HepG2 (cell line): Measurements from ENCODE around the gene BPIFA2. TPM values are rescaled to one million over a fixed set of nuclear protein-coding genes. Genes with fewer than 3 reads are reported as not detected.
"Not testable (repeated sequence)": the region's sequence is repeated elsewhere in the genome, so short reads cannot be mapped to it uniquely, and the experiment has no call there.

Source experiments
- ATAC-seq: fragments of 200-7000 bp; cut with Tn5 transposase; 3 replicates; pipeline ENCODE4 v1.9.1; 2020; ENCODE audit warnings: mild to moderate bottlenecking, moderate library complexity
- BruUV-seq: library from RNA; stranded (reverse); fragments of 400-500 nt; replicated peaks from 2 replicates; lab custom pipeline; 2021; lab: Mats Ljungman, UMichigan
- CTCF ChIA-PET: fragments of 300-600 bp; formaldehyde crosslinking; extraction: SDS; loops from one replicate; lab custom pipeline; 2021; ENCODE audit warnings: low total read pairs, inconsistent platforms, low intra/inter-chr PET ratio; lab: Yijun Ruan, JAX
- POLR2A ChIA-PET: fragments of 350-600 bp; sonication (Branson Sonifier 250); formaldehyde crosslinking; loops from one replicate; lab custom pipeline; 2020; ENCODE audit warnings: antibody characterized with exemption, inconsistent platforms; lab: Yijun Ruan, JAX
- DNase-seq: peaks from one replicate; pipeline ENCODE4 v3.0.0-alpha.2; 2015; ENCODE audit warnings: low spot score
- FAIRE-seq: peaks from 3 replicates; lab custom pipeline; 2011; peaks lifted over from hg19 to GRCh38; lab: Jason Lieb, UNC
- H2AFZ ChIP-seq: one replicate; pipeline ENCODE4 v1.6.1; 2011; ENCODE audit warnings: low read length, inconsistent platforms
- H3K27ac ChIP-seq: fragments of 300-600 bp; 3 replicates; pipeline ENCODE4 v1.8.0; 2011; ENCODE audit warnings: mixed run types, mild to moderate bottlenecking, mixed read lengths, low read length, inconsistent platforms; ENCODE audit not compliant: insufficient read depth; ENCODE audit errors: extremely low read length
- H3K27me3 ChIP-seq, 2 experiments: fragments of 200-600 bp in 1 of 2; 2 replicates in 1 of 2; 3 replicates in 1 of 2; pipeline versions ENCODE4 v1.6.0 to v1.8.0; 2011; ENCODE audit warnings: low read length in 2 of 2, mild to moderate bottlenecking in 2 of 2, moderate library complexity in 2 of 2, inconsistent platforms in 1 of 2; ENCODE audit not compliant: insufficient read depth in 2 of 2, control insufficient read depth in 1 of 2
- H3K36me3 ChIP-seq, 2 experiments: fragments of 200-600 bp in 1 of 2; replicated peaks in 1 of 2; 2 replicates in 1 of 2; 3 replicates in 1 of 2; pipeline versions ENCODE4 v1.5.1 to v1.8.0; 2011; ENCODE audit warnings: low read length in 2 of 2, inconsistent platforms in 1 of 2; ENCODE audit not compliant: insufficient read depth in 2 of 2, control insufficient read depth in 1 of 2
- H3K4me1 ChIP-seq: 2 replicates; pipeline ENCODE4 v1.5.1; 2012; ENCODE audit warnings: low read length, inconsistent platforms; ENCODE audit not compliant: insufficient read depth
- H3K4me2 ChIP-seq: 2 replicates; pipeline ENCODE4 v1.6.0; 2011; ENCODE audit warnings: low read depth, low read length, inconsistent platforms
- H3K4me3 ChIP-seq, 3 experiments: fragments of 200-600 bp in 1 of 3; sonication (generic), shearing (Covaris generic) in 1 of 3; replicated peaks in 1 of 3; 2 replicates each; pipeline ENCODE4 v1.5.1; 2011 to 2016; ENCODE audit warnings: low read length in 3 of 3, inconsistent platforms in 2 of 3, low read depth in 2 of 3, mild to moderate bottlenecking in 2 of 3, control low read depth in 1 of 3, mixed read lengths in 1 of 3; ENCODE audit not compliant: insufficient read depth in 1 of 3
- H3K79me2 ChIP-seq: one replicate; pipeline ENCODE4 v1.6.1; 2011; ENCODE audit warnings: low read length, inconsistent platforms; ENCODE audit not compliant: insufficient read depth
- H3K9ac ChIP-seq: 2 replicates; pipeline ENCODE4 v1.6.0; 2011; ENCODE audit warnings: mild to moderate bottlenecking, low read depth, low read length, inconsistent platforms; ENCODE audit not compliant: insufficient read depth
- H3K9me3 ChIP-seq: 2 replicates; pipeline ENCODE4 v1.5.1; 2012; ENCODE audit warnings: mild to moderate bottlenecking, low read length
- H4K20me1 ChIP-seq: 2 replicates; pipeline ENCODE4 v1.6.0; 2011; ENCODE audit warnings: inconsistent platforms, mild to moderate bottlenecking, low read length, moderate library complexity; ENCODE audit not compliant: insufficient read depth
- AFF4 ChIP-seq: sonication (generic); formaldehyde crosslinking; IDR thresholded peaks from 2 replicates; pipeline ENCODE4 v1.4.0; 2020; ENCODE audit warnings: missing genetic modification reagents
- DDIT3 ChIP-seq: sonication (generic); formaldehyde crosslinking; IDR thresholded peaks from 2 replicates; pipeline ENCODE4 v1.4.0; 2020; ENCODE audit warnings: mild to moderate bottlenecking, missing genetic modification reagents
- GABPA ChIP-seq, 2 experiments: IDR thresholded peaks; 2 replicates each; pipeline ENCODE4 v1.6.1; 2011 to 2016; ENCODE audit warnings: low read depth in 2 of 2, low read length in 1 of 2, missing biosample characterization in 1 of 2, missing genetic modification characterization in 1 of 2
- NFYC ChIP-seq: IDR thresholded peaks from 2 replicates; pipeline ENCODE4 v1.6.1; 2016; ENCODE audit warnings: missing genetic modification reagents, missing compliant biosample characterization
- RFX1 ChIP-seq: fragments of 450-650 bp; IDR thresholded peaks from 2 replicates; pipeline ENCODE4 v1.6.1; 2017
- SETDB1 ChIP-seq: sonication (generic); formaldehyde crosslinking; IDR thresholded peaks from 2 replicates; pipeline ENCODE4 v1.5.1; 2020; ENCODE audit warnings: missing genetic modification reagents, mild to moderate bottlenecking, borderline replicate concordance
- ZNF143 ChIP-seq: sonication (generic); formaldehyde crosslinking; IDR thresholded peaks from 2 replicates; pipeline ENCODE4 v1.4.0; 2020; ENCODE audit warnings: missing genetic modification reagents
- ZNF333 ChIP-seq: sonication (generic); formaldehyde crosslinking; IDR thresholded peaks from 2 replicates; pipeline ENCODE4 v1.4.0; 2020; ENCODE audit warnings: mild to moderate bottlenecking, missing genetic modification reagents, borderline replicate concordance
- ZNF790 ChIP-seq: sonication (generic); formaldehyde crosslinking; IDR thresholded peaks from 2 replicates; pipeline ENCODE4 v1.8.0; 2022; ENCODE audit warnings: missing genetic modification reagents, mild to moderate bottlenecking, borderline replicate concordance
- ZSCAN30 ChIP-seq: sonication (generic); formaldehyde crosslinking; IDR thresholded peaks from 2 replicates; pipeline ENCODE4 v1.5.0; 2020; ENCODE audit warnings: mild to moderate bottlenecking, missing genetic modification reagents
- WGBS: methylation state at CpG from one replicate; pipeline ENCODE4 v1.1.6; 2017; ENCODE audit warnings: low lambda C conversion rate; 5-methylcytosine and 5-hydroxymethylcytosine counted together
- in situ Hi-C: cut with HindIII; loops from 2 replicates; pipeline ENCODE4 v1.10.0; 2017; ENCODE audit warnings: low pct_unique_long_range_greater_than_20kb; ENCODE audit not compliant: extremely low pct_ligation_motif_present
- intact Hi-C: fragments of 100-400 bp; cut with micrococcal nuclease; formaldehyde crosslinking; loops from one replicate; pipeline ENCODE4 v1.10.0; 2022; ENCODE audit not compliant: unreplicated experiment
- polyA plus RNA-seq, 8 experiments: library from polyadenylated mRNA; depleted of rRNA in 3 of 8; stranded (reverse) in 7 of 8; unstranded in 1 of 8; fragments of >200 nt; fragmentation: Illumina TruSeq in 4 of 8; extraction: Trizol in 4 of 8; gene quantifications; 2 replicates each; pipeline versions ENCODE4 v1.2.1 to v1.2.3, GENCODE V29; 2011 to 2016; ENCODE audit warnings: low read depth in 4 of 8, missing spikeins in 1 of 8, mixed read lengths in 1 of 8; ENCODE audit not compliant: insufficient read depth in 1 of 8
- total RNA-seq, 5 experiments: library from RNA; depleted of rRNA; stranded (reverse); fragments of >200 nt; fragmentation: Illumina TruSeq; extraction: Trizol; gene quantifications; 2 replicates each; pipeline ENCODE4 v1.2.3, GENCODE V29; 2016; ENCODE audit warnings: low read depth in 1 of 5

BPIFA2 gene
- total and polyA plus RNA-seq, 2 of the 13 experiments (the other 11 are each of a cell fraction or from before 2014, with no cell fraction given) = not detected

DNA sequence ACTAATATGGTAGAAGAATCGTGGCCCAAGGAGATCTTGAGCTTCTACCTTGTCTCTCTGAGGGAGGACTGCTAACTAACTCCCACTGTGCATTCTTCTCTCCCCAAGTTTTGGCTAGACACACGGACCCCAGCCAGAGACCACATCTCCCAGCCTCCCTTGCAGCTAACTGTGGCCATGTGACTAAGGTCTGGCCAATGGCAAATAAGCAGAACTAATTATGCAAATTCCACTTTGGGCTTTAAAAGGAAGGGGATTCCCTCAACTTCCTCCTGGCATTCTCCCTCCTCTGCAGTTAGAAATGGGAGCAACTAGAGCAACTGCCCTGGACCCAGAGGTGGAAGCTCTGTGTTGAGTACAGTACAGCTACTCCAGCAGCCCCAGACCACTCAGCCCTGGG lies 15.4 kb downstream of the BPIFA2 start:
- no peak for ATAC-seq
- CTCF ChIA-PET = no interaction called here

GRCh38 chr20:33185031-33185590 lies 17.2 kb downstream of the BPIFA2 start:
- H3K27ac ChIP-seq, H3K9me3 ChIP-seq, H3K79me2 ChIP-seq, H3K4me3 ChIP-seq, FAIRE-seq, H3K9ac ChIP-seq, BruUV-seq, DNase-seq, CTCF ChIA-PET, H4K20me1 ChIP-seq, H3K4me1 ChIP-seq, H3K4me2 ChIP-seq, in situ Hi-C loops, POLR2A ChIA-PET, ATAC-seq, H3K36me3 ChIP-seq, intact Hi-C loops, H2AFZ ChIP-seq: not testable (repeated sequence)
- 74% methylated on average over 26 of the region's 40 CpGs for WGBS
- H3K27me3 ChIP-seq = peaks cover 4 to 16% of the 10 kb centered on the region in 2 experiments; a peak in 3 of 5 replicates

More for the DNA sequence above, 15.4 kb downstream of the BPIFA2 start:
- Histone ChIP-seq H3K4me1 (peaks cover 8% of the 10 kb centered on the region), H3K27me3 (peaks cover 4 to 17% of the 10 kb centered on the region in 2 experiments; a peak in 2 of 5 replicates), H3K79me2 (no peaks in the 10 kb centered on the region), H3K4me2 (no peak overlapping the region), H3K36me3 (no peaks in the 10 kb centered on the region), H3K9ac (no peak overlapping the region), H3K9me3 (no peaks in the 10 kb centered on the region), H3K4me3 (no peak overlapping the region), H2AFZ (no peak overlapping the region), H4K20me1 (no peaks in the 10 kb centered on the region), H3K27ac (no peak overlapping the region)
- intact Hi-C loops = no loop called here
- in situ Hi-C loops = no loop called here
- TF ChIP-seq ZNF333 (CRISPR knock-in tag) = no peak
- TF ChIP-seq ZNF790 (CRISPR knock-in tag) = no peak
- TF ChIP-seq AFF4 (CRISPR knock-in tag) = no peak
- no peak for TF ChIP-seq SETDB1
- no peak for TF ChIP-seq DDIT3 (CRISPR knock-in tag)
- TF ChIP-seq ZNF143 (CRISPR knock-in tag) = 0 out of 2 replicates have a peak, but pooled peaks have one; percentile 41
- TF ChIP-seq RFX1 = no peak
- no peak for TF ChIP-seq GABPA (IDR thresholded peaks at IDR 0.05; ENCODE audit: low read depth, low read length)
- peak; percentile 20; the same call in 1 of the 2 replicates for TF ChIP-seq GABPA (CRISPR knock-in tag; IDR thresholded peaks at IDR 0.05; ENCODE audit: low read depth)
- TF ChIP-seq NFYC (CRISPR knock-in tag) = peak; percentile 38; the same call in 1 of the 2 replicates
- no peak for TF ChIP-seq ZSCAN30
- no peak for DNase-seq
- no TSS peak for BruUV-seq
- POLR2A ChIA-PET = no interaction called here
- FAIRE-seq = no peak
- WGBS = 4% methylated on average over 2 of the region's 2 CpGs
